Fibroblast of skin of right quadriceps (primary cell): ENCODE measurements around the gene SEC31A.
A peak's percentile ranks its signal among the peaks of the same experiment; 100 is the strongest.
"Not testable (repeated sequence)": the region's sequence is repeated elsewhere in the genome, so short reads cannot be mapped to it uniquely, and the experiment has no call there.

Source experiments
- DNase-seq: peaks from one replicate; pipeline ENCODE4 v3.0.0-alpha.2; 2013

SEC31A gene

DNA sequence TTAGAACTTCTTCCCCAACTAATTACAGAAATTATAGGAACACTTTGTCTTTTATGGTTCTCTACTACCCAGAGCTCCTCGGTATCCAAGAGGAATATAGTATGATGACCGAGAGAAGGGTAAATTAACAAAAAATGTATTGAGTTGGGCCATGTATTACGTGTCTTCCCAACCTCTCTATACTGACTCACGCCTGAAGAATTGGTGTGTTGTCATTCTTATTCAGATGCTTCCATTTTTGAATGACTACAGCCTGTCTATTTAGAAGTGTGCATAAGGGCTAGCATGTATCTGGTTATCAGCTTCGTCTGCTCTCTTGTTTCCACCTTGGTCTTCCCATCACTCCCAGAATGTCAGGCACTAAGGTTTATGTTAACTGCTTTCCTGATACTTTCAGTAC lies 67.9 kb downstream of the SEC31A start:
- DNase-seq, result peak; percentile 50

DNA sequence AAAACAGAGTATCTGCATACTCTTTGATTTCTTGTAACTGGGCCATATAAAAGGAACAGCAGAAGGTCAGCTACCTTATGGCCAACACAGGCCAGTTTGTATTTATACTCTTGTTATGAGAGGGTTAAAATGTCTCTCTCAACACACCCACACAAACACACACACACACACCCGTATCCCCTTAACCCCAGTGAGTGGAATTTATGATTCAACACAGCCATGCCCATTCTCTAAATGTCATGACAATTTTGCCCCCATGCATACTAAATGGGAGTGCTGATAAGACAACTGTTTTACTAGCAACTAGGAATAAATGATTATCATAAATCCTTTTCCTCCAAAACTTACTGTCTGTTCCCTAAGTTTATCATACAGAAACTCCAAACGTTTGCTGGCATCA lies 70.3 kb downstream of the SEC31A start:
- DNase-seq, result no peak

DNA sequence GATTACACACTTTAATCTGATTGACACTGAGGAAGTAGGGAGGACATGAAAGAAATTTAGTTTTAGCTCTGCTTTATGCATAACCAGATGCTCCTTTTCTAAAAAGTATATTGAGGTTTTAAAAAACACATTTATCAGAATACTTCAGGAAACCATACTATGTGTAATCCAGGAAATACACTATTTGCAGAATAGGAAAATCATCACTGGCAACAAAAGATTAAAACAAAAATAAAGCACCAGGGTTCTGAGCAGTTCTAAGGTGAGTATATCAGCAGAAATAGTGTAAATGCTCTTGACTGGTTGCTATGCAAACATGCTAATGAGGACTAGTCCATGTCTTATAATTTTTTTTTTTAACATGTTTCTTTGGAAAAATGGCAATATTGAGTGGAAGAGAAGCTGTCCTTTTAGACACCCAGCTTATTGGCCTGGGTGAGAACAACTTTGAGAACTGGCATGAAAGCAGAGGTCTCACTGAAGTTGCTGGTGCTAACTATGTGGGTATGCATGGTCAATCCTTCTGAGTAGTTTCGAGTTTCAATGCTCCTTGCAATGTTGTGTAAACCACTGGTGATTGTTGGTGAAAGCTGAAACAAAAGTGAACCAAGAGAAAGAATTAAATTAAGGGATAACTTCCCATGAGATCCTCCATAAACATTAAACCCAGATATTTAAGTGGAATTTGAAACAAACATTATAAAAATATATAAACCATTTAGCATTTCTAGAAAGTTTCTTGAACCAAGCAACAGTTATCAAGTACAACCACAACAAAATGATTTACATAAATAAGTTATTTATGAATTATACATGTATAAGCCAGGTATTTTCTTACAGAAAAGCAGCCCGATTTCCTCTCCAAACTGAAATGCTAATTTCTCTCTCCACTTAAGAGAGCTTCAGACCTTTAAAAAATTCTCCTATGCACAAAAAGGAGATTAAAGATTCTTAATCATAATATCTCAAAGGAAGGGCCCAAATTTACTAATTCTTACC lies 72.0 kb downstream of the SEC31A start:
- DNase-seq, result no peak

DNA sequence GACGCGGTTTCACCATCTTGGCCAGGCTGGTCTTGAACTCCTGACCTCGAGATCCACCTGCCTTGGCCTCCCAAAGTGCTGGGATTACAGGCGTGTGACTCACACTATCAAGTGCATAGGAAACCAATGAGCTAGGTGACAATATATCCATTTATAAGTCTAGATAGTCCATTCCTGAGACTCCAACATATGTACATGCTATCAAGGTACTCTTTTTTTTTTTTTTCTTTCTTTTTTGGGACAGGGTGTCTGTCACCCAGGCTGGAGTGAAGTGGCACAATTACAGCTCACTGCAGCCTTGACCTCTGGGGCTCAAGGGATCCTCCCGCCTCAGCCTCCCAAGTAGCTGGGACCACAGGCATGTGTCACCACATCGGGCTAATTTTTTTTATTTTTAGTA lies 74.1 kb downstream of the SEC31A start:
- DNase-seq, result not testable (repeated sequence)

DNA sequence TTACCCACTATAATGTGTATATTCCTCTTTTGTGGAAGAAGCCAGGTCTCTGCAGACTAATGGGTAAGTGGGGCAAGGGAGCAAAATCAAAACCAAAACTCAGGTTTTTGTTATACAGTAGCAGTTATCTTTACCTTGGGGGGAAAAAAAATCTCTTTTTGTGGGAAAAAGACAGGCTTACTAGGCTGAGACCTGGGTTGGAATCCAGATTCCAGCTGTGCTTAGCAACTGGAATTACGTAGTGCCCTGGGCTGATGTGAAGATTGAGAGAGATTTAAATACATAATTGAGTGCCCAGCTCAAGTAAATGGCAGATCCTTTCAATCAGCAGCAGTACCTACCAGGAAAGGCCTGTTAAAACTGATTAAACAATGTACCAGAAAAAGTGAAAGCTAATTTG lies 76.9 kb downstream of the SEC31A start:
- DNase-seq, result no peak

DNA sequence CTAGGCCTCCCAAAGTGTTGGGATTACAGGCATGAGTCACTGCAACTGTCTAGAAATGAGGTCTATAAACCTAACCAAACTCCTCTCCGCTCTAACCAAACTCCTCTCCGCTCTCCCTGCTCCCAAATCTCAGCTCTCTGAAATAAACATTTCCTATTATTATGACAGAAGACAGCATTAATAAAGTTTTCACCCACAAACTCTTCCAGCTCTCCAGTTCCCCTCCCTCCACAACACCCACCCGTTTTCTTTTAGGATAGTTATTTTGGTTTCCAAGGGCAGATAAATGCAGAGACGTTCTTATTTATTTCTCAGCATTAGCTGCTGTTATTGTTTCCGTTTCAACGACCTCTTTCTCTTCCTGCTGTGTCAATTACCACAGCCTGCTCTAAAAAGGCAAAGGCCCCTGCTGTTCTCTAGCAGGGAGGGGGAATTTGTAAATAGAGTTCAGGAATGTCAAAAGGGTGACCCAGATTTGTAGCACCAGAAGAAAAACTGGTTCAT lies 79.1 kb downstream of the SEC31A start:
- peak; percentile 17 for DNase-seq

DNA sequence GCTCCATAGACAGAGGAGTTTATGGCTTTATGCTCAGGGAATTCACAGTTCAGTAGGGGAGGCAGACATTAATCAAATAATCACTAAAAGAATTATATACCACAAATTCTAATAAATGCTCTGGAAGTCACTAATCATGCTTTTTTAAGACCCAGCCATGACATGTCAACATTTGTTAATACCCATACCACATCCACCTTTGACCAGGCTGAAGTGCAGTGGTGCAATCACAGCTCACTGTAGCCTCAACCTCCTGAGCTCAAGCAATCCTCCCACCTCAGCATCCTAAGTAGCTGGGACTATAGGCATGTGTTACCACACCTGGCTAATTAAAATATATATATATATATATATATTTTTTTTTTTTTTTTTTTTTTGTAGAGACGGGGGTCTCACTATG lies 79.6 kb downstream of the SEC31A start:
- DNase-seq, result no peak

DNA sequence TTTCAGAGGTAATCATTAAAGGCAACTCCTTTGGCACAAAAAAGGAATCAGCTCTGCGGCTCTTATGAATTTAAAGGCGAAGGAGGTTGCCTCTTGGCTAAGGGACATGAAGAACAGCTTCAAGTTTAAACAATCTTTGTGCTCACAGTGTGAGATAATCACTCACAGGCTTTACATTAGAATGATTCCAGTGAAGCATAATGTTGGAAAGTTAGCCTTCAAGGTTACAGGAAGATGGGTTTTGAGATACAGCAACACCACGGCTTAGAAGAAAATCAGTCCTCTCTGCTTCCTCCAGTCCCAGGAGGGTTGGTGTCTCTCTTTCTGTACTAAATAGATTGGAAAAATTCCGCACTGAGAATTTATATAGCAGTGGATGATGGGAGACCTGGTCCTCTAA lies 80.8 kb downstream of the SEC31A start:
- DNase-seq, result no peak

DNA sequence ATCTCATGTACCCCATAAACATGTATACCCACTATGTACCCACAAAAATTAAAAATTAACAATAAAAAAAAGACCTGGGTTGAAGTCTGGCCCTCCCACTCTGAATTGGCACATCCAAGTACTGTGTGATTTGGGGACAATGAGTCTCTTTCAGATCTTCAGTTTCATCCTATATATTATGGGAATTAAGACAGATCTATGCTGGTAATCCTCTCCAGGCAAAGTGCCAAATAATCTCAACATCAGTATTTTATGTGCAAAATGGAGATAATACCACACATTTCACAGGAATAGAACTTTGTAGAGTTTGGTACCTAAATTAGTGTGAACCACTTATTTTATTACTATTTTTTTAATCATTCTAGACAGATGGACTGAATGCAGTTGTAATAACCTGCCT lies 81.3 kb downstream of the SEC31A start:
- DNase-seq, result no peak

DNA sequence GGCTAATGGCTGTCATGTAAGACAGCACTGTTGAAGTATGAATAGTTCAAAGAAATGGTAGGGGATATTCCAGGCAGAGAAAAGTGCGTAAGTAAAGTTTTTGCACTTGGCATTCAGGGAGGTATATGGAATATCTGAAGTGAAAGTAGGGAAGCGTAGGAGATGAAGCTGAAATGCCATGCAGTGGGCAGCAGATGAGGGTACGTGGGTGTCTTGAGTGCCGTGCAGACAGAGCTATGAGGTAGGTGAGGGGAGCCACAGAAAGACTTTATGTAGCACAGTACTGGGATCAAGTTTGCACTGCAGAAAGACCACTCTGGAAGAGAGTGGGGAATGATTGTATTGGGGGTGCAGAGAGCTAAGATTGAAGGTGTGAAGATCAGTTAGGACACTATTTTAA lies 87.2 kb downstream of the SEC31A start:
- DNase-seq, result no peak

DNA sequence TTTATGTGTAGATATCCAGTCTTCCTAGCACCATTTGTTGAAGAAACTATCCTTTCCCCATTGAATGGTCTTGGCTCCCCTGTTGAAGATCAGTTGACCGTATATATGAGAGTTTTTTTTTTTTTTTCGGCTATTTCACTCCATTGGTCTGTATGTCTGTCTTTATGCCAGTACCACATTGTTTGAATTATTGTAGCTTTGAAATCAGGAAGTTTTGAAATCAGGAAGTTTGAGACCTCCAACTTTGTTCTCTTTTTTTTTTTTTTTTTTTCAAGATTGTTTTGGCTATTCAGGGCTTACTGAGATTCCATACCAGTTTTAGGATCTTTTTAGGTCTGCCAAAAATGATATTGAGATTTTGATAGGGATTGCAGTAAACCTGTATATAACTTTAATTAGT lies 88.0 kb downstream of the SEC31A start:
- no peak for DNase-seq

DNA sequence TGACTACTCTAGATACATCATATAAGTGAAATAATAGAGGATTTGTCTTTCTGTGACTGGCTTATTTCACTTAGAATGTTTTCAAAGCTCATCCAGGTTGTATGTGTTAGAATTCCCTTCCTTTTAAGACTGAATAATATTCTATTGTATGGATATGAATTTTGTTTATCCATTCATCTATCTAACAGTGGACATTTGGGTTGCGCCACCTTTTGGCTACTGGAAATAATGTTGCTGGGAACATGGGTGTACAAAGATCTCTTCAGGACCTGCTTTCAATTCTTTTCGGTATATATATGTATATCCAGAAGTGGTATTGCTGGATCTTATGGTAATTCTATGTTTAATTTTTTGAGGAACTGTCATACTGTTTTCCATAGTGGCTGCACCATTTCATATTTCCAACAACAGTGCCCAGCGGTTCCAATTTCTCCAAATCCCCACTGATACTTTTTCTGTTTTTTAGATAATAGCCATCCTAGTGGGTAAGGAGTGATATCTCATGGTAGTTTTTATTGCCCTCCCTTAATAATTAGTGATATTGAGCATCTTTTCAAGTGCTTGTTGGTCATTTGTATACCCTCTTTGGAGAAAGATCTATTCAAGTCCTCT lies 88.9 kb downstream of the SEC31A start:
- DNase-seq, result no peak

DNA sequence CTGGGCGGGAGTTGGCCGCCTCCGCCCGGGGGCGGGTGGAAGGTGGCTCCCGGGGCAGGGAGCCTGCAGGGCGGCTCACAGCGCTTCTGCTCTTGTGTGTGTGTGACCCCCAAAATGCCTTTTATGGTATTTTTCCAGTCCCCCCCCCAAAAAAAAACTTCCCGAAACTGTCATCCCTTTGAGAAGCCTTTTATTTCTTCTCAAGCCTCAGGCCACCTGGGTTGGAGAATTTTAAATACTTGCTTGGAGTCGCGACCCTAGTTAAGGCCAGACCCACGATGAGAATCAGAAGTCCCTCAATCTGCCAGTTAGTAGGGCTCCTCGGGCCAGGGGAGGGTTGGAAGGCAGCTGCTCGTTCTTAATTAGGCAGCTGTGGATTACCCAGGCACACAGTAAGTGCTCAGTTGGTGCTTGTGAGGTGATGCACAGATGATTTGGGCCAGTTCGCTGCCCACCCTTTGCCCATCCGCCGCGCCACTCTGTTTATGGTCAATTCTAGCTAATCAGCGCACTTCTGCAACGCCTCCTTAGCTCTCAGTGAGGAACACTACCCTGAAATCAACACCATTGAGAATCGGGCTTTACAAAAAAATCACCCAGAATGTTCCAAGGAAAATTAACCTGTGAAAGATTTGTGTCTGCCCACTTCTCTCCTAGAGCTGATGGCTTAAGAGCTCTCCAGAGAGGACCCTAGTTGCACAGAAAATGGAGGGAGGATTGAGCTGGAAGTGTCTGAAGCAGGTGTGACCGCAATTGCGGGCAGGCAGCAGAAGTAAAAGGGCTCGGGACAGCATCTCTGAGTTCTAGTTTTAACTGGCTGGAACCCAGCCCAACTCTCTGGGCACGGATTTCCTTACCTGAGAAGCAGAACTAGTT lies 91.7 kb downstream of the SEC31A start:
- no peak for DNase-seq

DNA sequence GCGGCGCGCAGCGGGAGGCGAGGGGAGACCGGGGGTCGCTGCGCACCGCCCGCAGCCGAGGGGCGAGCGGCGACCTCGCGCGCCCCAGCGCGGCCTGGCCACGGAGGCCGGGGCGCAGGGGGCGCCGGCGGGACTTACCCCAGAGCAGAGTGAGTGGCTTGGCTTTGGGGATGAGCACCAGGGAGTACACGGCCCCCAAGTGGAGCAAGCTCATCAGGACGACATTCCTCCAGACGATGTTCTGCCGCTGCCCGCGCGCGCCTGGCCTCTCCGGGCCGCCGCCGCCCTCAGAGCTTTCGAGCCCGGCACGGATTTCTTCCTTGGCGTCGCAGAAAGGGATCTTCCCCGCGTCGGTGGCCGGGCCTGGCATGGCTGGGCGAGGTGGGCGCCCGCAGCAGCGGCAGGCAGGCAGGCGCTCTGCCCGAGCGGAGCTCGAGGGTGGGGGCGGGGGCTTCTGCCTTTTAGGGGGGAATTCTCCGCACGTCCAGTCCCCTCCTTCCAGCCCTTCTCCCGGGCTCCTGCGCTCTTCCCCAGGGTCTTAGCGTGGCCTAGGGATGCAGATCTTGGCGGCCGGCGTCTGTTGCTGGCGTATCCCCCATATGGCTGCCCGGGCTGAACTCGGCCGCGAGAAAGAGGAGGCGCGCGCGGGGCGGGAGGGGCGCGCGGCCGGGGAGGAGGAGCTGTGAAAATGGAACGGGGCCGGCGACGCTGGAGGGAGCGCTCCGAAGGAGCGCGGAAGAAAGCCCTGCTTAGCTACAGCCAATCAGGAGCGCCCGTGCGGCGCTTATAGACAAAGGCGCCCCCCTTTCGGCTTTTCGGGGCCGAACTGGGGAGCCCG lies 92.6 kb downstream of the SEC31A start, which contains the start of gene SCD5:
Gene SCD5 (minus strand): TSS at position 629 of the 838 bp plus-strand sequence. CDS start 259 bp downstream, at position 370.
- DNase-seq, result peak; percentile 84

DNA sequence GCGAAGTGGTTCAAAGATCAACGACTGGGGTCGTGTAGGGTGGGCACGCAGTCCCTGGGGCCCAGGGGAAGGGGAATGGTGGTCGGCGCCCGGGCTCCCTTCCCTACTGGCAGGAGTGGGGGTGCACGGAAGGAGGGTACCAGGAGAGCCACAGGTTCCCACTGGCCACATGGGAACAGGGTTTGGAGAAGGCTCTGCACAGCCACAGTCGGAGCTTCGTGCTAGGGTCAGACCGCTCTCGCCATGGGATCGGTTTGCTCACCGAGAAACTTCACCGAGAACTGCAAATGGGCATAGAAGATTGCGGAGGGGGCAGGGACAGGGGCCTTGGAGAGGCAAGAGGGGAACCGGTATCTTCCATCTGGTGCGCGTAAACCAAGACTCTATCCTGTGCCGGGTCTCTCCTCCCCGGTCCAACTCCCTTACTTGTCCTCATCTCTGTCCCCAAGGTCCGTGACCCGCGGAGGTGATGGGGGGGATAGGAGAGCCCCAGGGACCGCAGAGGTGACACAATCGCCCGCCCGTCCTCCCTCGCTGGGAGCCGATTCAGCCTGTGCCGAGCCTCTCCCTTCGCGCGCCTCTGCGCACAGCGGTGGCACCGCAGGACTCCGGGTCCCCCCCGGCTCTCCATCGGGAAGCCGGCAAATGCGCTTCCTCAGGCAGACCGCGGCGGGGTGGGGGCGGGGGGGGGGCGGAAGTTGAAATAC lies 93.4 kb downstream of the SEC31A start:
- peak; percentile 39 for DNase-seq

DNA sequence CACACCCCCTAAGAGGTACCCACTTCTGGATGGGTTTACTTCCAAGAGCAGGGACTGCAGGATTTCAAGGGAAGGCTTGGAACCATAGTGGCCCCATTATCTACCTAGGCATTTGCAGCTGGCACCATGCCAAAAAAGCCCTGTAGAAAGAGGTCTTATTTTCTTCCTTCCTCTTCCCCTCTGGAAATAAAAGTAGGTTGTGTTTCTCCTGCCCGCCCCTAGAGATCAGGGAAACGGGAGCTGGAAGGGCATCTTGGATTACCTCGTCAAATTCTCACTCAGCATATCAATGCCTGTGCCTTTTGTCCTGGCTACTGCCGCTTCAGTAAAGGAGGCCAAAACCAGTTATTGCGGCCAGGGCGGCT lies 93.9 kb downstream of the SEC31A start:
- no peak for DNase-seq

DNA sequence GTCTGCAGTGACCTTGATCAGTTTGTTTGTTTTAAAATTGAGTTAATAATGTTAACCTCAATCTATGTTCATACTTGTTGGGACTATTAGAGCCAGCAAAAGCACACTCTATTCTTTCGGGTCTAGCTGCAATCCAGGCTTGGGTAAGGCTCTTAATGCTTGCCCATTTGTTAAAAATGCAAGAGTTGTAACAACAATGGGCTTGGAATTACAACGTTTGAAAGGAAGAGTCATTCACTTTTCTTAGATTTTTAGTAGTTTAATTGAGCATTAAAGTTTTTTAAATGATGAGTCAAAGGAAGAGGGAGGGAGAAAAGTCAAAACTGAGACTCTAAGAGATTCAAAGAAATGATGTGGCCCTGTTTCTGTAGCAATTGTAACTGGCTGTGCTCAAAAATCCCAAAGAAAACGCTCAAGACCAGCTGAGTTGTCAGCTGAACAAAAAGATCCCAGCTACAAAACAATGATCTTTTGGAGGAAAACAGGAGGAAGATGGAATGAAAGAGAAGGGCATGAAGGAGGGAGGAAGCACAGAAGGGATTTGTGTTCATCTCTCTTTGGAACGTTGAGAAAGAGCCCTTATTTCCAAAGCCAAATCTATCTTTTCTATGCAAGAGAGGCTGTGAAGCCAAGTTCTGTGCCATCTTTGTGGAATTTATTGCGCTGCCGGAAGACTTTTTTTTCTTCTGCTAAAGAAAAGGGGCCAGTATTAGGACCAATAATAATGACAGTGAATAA lies 97.9 kb downstream of the SEC31A start:
- no peak for DNase-seq

DNA sequence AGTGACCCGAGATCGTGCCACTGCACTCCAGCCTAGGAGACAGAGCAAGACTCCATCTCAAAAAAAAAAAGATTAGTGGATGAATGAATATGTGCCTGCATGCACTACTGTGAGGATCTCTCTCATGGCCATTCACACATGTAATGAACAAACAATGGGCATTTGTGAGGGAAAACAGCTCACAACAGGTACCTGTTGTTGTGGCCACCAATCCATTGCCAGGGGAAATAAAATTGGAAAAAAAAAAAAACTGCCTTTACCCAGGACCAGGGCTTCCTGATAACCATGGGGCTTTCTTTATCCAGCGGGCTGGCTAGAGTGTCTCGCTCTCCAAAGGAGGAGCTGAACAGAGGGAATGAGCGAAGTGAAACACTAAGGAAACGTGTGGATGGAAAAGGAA lies 99.8 kb downstream of the SEC31A start:
- DNase-seq, result no peak

DNA sequence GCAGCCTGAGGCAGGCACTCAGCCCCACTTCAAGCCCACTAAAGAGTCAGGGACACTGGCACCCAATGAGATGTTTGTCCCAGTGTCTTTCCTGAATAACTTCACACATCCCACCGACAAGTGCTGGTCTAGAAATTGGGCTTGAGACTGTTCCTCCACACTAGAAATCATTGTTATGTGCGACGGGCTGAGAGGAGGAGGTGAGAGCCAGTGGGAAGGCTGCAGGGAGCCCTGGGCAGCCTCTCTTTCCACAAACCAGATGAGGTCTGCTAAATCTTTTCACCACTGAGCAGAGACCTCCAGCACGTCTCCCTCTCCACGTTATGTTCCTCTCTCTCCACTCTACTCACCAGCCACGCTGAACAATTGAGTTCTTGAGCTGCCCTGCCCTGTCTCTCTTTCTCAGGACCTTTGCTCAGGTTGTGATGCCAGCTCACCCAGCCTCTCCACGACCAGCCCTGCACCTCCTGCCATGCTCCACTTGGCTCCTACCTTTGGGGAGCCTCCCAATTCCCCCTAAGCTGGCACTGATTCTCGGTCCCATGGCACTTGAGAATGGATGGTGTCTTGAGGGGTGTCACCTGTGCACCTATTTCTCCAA lies 100.8 kb downstream of the SEC31A start:
- no peak for DNase-seq
